ENCODE results near the gene PRELID2.
"Not testable (repeated sequence)": the region's sequence is repeated elsewhere in the genome, so short reads cannot be mapped to it uniquely, and the experiment has no call there.

Gene PRELID2

DNA sequence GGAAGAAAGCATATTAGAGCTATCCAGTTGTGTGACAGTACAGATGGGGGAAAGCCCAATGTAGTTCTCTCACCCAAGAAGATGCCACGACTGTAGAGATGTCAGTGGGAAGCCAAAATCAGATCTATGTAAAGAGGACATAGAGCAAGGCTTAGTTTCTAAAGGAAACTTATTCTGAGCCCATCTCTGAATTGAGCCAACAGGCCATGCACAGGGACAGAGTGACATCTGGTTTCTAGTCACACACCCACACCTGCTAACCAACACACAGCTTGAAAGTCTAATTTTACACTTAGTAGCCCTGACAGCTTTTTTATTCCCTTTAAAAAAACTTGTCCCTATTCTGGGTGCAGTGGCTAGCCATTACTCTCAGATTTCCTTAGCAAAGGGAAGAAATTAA lies 22.3 kb downstream of the PRELID2 start:
- Histone ChIP-seq H3K36me3 (ENCODE audit: control insufficient read depth, insufficient read depth, low read length) (no peaks in the 10 kb centered on the region), H3K9me3 (ENCODE audit: control insufficient read depth, low read length) (no peaks in the 10 kb centered on the region), H3K4me1 (ENCODE audit: control insufficient read depth, insufficient read depth, low read length, poor library complexity, severe bottlenecking) (no peaks in the 10 kb centered on the region), H3K27ac (ENCODE audit: low read depth, low read length, severe bottlenecking) (no peak overlapping the region), H3K4me3 (ENCODE audit: extremely low read depth, insufficient read depth, low read length, poor library complexity, severe bottlenecking) (no peak overlapping the region)
- 78 to 100% methylated on average over 1 of the region's 1 CpG for WGBS, 2 experiments (ENCODE audit: insufficient coverage in 2 of 2)

DNA sequence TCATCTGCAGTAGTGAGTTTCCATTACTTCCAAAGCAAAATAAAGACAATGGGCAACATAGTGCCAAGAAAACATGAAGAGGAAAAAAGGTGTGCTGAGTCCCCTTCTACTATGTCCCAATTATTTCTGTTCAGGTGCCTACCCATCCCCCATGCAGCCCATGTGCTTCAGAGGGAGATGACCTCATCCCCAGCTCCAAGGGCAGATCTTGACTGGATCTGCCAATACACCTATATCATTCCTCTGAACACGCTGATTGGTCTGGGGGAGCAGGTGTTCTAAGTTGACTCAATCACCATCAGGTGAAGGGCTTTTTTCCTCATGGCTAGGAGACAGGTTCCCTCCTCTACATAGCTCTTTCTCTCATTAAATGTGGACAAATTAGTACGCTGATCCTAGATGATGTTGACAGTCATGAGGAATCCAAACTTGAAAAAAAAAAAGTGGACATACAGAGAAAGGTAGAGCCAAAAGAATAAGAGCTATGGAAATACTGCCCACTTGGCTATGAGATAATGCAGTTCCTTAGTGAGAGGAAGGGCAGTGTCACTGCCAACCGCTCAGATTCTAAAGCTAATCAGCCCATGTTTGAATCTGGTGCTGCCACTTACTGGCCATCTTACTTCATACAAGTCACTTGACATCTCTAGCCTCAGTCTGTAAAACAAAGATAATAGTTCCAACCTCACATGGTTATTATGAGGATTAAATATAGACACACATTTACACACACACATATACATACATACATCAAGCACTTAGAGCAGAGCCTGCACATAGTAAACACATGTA lies 23.1 kb downstream of the PRELID2 start:
- no peak overlapping the region for H3K4me3 ChIP-seq (ENCODE audit: extremely low read depth, insufficient read depth, low read length, poor library complexity, severe bottlenecking)
- H3K36me3 ChIP-seq (ENCODE audit: control insufficient read depth, insufficient read depth, low read length): no peaks in the 10 kb centered on the region
- H3K4me1 ChIP-seq (ENCODE audit: control insufficient read depth, insufficient read depth, low read length, poor library complexity, severe bottlenecking): no peaks in the 10 kb centered on the region
- 20 to 61% methylated on average over 1 to 2 of the region's 3 CpGs for WGBS, 2 experiments (ENCODE audit: insufficient coverage in 2 of 2)
- H3K27ac ChIP-seq (ENCODE audit: low read depth, low read length, severe bottlenecking): no peak overlapping the region
- H3K9me3 ChIP-seq (ENCODE audit: control insufficient read depth, low read length): no peaks in the 10 kb centered on the region

DNA sequence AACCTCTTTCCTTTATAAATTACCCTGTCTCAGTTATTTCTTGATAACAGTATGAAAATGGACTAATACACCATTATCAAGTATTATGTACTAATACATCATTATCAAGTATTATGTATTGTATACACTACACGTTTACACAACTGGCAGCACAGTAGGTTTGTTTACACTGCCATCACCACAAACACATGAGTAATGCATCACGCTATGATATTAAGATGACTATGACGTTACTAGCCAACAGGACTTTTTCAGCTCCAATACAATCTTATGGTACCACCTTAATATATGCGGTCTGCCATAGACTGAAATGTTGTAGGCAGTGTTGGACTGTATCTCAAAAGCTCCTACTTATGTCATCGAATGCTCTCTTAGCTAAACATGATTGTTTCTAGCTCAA lies 28.2 kb downstream of the PRELID2 start:
- Histone ChIP-seq H3K36me3 (ENCODE audit: control insufficient read depth, insufficient read depth, low read length) (no peaks in the 10 kb centered on the region), H3K27ac (ENCODE audit: low read depth, low read length, severe bottlenecking) (no peak overlapping the region), H3K4me1 (ENCODE audit: control insufficient read depth, insufficient read depth, low read length, poor library complexity, severe bottlenecking) (no peaks in the 10 kb centered on the region), H3K9me3 (ENCODE audit: control insufficient read depth, low read length) (no peaks in the 10 kb centered on the region), H3K4me3 (ENCODE audit: extremely low read depth, insufficient read depth, low read length, poor library complexity, severe bottlenecking) (no peak overlapping the region)
- WGBS, 2 experiments (ENCODE audit: insufficient coverage in 2 of 2): 75 to 90% methylated on average over 1 to 5 of the region's 5 CpGs

DNA sequence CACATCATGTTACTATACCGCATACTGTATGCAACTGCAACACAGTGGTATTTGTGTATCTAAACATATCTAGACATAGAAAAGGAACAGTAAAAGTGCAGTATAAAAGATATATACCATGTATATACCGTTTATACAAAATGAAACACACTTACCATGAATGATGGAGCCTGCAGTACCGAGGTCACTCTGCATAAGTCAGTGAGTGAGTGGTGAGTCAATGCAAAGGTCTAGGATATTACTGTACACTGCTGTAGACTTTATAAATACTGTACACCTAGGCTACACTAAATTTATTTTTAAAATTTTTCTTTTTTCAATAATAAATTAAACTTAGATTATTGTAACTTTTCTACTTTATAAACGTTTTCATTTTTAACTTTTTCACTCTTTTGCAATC lies 29.3 kb downstream of the PRELID2 start:
- no peaks in the 10 kb centered on the region for H3K4me1 ChIP-seq (ENCODE audit: control insufficient read depth, insufficient read depth, low read length, poor library complexity, severe bottlenecking)
- no peak overlapping the region for H3K4me3 ChIP-seq (ENCODE audit: extremely low read depth, insufficient read depth, low read length, poor library complexity, severe bottlenecking)
- H3K27ac ChIP-seq (ENCODE audit: low read depth, low read length, severe bottlenecking): no peak overlapping the region
- no peaks in the 10 kb centered on the region for H3K36me3 ChIP-seq (ENCODE audit: control insufficient read depth, insufficient read depth, low read length)
- no peaks in the 10 kb centered on the region for H3K9me3 ChIP-seq (ENCODE audit: control insufficient read depth, low read length)
- WGBS, 2 experiments (ENCODE audit: insufficient coverage in 2 of 2): no CpG with 5 or more reads among the region's 4 CpGs

DNA sequence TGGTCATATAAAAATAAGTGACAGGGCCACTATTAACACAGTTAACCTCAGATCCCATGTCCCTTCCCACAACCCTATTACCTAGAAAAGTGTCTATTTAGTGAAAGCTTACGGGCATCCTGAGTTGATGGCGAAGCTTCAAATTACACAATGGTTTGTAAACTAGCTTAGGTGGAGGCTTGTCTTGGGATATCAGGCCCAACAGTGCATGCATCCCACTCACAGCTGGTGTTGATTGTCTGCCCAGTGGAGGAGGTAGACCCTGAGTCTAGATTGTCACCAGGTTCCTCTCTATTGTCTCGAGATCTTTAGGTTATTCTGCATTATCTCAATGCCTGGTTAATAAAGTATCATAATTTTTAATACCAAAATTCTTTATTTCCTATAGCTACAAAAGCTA lies 30.4 kb downstream of the PRELID2 start:
- no peaks in the 10 kb centered on the region for H3K9me3 ChIP-seq (ENCODE audit: control insufficient read depth, low read length)
- no peak overlapping the region for H3K27ac ChIP-seq (ENCODE audit: low read depth, low read length, severe bottlenecking)
- H3K36me3 ChIP-seq (ENCODE audit: control insufficient read depth, insufficient read depth, low read length): no peaks in the 10 kb centered on the region
- 82% methylated on average over 2 of the region's 3 CpGs; no CpG with 5 or more reads in 1 of the 2 experiments for WGBS, 2 experiments (ENCODE audit: insufficient coverage in 2 of 2)
- no peaks in the 10 kb centered on the region for H3K4me1 ChIP-seq (ENCODE audit: control insufficient read depth, insufficient read depth, low read length, poor library complexity, severe bottlenecking)
- no peak overlapping the region for H3K4me3 ChIP-seq (ENCODE audit: extremely low read depth, insufficient read depth, low read length, poor library complexity, severe bottlenecking)

DNA sequence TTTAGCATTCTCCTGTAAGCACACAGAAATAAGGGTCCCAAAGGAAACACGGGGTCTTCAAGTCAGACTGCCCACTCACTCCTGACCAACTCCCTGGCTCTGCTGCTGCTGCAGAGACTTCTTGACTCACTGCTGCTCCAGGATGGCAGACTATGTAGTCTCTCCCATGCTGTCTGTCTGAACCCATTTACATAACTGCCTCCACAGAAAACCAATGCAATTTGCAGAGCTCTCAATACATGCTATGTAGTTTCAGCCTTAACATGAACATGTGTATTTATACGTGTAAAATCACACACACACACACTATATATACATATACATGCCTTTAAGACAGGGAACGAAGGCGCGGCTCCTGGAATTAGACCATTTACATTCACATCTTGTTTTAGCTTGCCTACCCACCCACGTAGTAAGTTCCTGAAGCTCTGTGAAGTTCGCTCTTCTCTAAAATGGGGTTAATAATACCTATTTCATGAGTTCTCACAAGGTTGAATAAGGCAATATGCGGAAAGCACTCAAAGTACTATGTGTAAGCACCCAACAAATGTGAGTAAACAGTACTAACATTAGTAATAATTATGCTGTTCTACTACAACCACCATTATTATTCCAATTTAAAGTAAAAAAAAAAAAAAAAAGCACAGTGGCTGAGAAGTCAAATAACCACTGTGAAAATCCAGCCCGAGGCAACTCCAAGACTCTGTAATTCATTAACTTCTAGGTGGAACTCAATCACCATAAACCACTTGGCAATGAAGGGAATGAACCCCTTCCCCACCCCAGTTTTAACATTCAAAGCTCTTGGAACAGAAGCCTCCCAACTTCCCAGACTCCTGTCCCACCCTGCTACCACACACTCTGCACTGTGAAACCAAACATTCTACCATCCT lies 31.8 kb downstream of the PRELID2 start:
- WGBS, 2 experiments (ENCODE audit: insufficient coverage in 2 of 2): 93% methylated on average over 6 of the region's 9 CpGs
- no peak overlapping the region for H3K4me3 ChIP-seq (ENCODE audit: extremely low read depth, insufficient read depth, low read length, poor library complexity, severe bottlenecking)

DNA sequence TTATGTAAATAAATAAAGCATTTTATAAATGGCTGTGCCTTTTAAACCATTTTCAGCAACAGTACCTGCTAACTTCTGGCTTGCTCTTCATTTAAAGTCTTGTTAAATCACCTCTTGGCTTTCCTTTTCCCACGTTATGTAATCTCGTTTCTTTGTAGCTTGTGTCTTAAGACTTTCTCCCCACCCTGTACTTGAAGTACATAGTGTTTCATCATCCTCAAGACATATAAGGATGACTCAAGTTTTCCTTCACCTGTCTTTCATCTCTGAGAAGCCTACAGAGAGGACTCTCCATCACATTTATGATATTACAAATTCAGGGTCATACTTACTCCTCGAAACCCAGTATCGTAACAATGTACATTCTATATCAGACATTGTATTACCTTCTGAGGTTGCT lies 33.9 kb downstream of the PRELID2 start:
- Histone ChIP-seq H3K4me1 (ENCODE audit: control insufficient read depth, insufficient read depth, low read length, poor library complexity, severe bottlenecking) (peaks cover 9% of the 10 kb centered on the region), H3K36me3 (ENCODE audit: control insufficient read depth, insufficient read depth, low read length) (no peaks in the 10 kb centered on the region), H3K4me3 (ENCODE audit: extremely low read depth, insufficient read depth, low read length, poor library complexity, severe bottlenecking) (no peak overlapping the region), H3K9me3 (ENCODE audit: control insufficient read depth, low read length) (no peaks in the 10 kb centered on the region), H3K27ac (ENCODE audit: low read depth, low read length, severe bottlenecking) (no peak overlapping the region)
- 94 to 100% methylated on average over 2 of the region's 4 CpGs for WGBS, 2 experiments (ENCODE audit: insufficient coverage in 2 of 2)

More for the DNA sequence above, 31.8 kb downstream of the PRELID2 start:
- no peaks in the 10 kb centered on the region for H3K4me1 ChIP-seq (ENCODE audit: control insufficient read depth, insufficient read depth, low read length, poor library complexity, severe bottlenecking)
- no peak overlapping the region for H3K27ac ChIP-seq (ENCODE audit: low read depth, low read length, severe bottlenecking)
- no peaks in the 10 kb centered on the region for H3K36me3 ChIP-seq (ENCODE audit: control insufficient read depth, insufficient read depth, low read length)
- no peaks in the 10 kb centered on the region for H3K9me3 ChIP-seq (ENCODE audit: control insufficient read depth, low read length)

DNA sequence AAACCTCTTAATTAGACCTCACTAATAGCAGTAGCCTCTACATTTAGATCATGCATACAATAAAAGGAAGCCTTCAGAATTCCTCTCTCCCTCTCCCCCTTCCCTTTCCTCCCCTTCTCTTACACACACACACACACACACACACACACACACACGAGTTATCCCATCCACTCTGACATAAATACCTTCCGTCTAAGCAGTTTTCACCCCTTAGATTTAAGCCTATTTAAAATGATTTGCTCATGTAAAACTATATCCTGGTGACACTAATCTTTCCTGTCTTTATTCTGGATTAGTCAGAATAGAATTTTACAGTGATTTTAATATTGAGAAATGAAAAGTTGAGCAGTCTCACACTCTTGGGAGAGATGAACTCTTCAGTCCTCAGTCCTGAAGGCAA lies 35.0 kb downstream of the PRELID2 start:
- H3K36me3 ChIP-seq (ENCODE audit: control insufficient read depth, insufficient read depth, low read length): no peaks in the 10 kb centered on the region
- H3K4me3 ChIP-seq (ENCODE audit: extremely low read depth, insufficient read depth, low read length, poor library complexity, severe bottlenecking): no peak overlapping the region
- H3K4me1 ChIP-seq (ENCODE audit: control insufficient read depth, insufficient read depth, low read length, poor library complexity, severe bottlenecking): peaks cover 9% of the 10 kb centered on the region
- no peaks in the 10 kb centered on the region for H3K9me3 ChIP-seq (ENCODE audit: control insufficient read depth, low read length)
- H3K27ac ChIP-seq (ENCODE audit: low read depth, low read length, severe bottlenecking): no peak overlapping the region
- 80% methylated on average over 1 of the region's 2 CpGs; no CpG with 5 or more reads in 1 of the 2 experiments for WGBS, 2 experiments (ENCODE audit: insufficient coverage in 2 of 2)

DNA sequence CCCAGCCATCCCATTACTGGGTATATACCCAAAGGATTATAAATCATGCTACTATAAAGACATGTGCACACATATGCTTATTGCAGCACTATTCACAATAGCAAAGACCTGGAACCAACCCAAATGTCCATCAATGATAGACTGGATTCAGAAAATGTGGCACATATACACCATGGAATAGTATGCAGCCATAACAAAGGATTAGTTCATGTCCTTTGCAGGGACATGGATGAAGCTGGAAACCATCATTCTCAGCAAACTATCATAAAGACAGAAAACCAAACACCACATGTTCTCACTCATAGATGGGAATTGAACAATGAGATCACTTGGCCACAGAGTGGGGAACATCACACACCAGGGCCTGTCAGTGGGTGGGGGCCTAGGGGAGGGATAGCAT lies 36.6 kb downstream of the PRELID2 start:
- not testable (repeated sequence) for H3K9me3 ChIP-seq (ENCODE audit: control insufficient read depth, low read length); H3K27ac ChIP-seq (ENCODE audit: low read depth, low read length, severe bottlenecking); H3K4me3 ChIP-seq (ENCODE audit: extremely low read depth, insufficient read depth, low read length, poor library complexity, severe bottlenecking); H3K4me1 ChIP-seq (ENCODE audit: control insufficient read depth, insufficient read depth, low read length, poor library complexity, severe bottlenecking); H3K36me3 ChIP-seq (ENCODE audit: control insufficient read depth, insufficient read depth, low read length)

DNA sequence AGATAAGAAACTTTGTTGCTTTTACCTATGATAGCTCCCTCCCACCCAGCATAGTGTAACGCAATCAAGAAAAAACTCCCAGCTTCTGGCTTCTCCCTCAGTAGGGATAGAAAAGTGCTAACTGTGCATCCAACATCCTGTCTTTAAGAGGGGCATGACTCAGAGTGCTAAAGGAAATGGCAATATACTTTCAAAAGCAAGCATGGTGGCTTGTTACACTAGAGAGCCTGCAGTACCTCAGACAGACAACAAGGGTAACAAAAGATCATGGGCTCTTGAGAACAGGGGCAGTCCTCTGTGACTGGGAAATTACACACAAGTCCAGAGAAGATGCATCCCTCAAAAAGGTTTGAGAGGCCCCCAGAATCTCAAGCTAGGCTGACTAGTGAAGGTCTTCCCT lies 37.8 kb downstream of the PRELID2 start:
- no peak overlapping the region for H3K4me3 ChIP-seq (ENCODE audit: extremely low read depth, insufficient read depth, low read length, poor library complexity, severe bottlenecking)
- H3K9me3 ChIP-seq (ENCODE audit: control insufficient read depth, low read length): no peaks in the 10 kb centered on the region
- H3K4me1 ChIP-seq (ENCODE audit: control insufficient read depth, insufficient read depth, low read length, poor library complexity, severe bottlenecking): peaks cover 9% of the 10 kb centered on the region
- no peak overlapping the region for H3K27ac ChIP-seq (ENCODE audit: low read depth, low read length, severe bottlenecking)
- no peaks in the 10 kb centered on the region for H3K36me3 ChIP-seq (ENCODE audit: control insufficient read depth, insufficient read depth, low read length)
- WGBS, 2 experiments (ENCODE audit: insufficient coverage in 2 of 2): no CpG with 5 or more reads among the region's 1 CpG

DNA sequence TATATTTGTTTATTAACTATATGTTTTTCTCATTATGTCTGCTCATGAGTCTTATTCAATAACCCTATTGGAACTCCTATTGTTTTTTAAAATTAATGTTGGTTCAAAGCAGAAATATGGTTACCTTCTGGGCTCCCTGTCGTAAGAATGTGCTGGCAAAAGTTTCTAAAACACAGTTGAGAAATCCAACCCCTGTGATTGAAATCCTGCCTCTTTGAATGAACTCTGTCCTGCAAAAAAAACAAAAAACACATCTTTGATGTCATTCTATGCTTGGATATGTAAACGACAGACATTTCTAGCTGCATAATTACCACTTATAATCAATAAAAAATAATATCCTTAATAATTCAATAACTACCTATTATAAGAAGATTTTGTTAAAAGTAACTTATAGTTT lies 38.8 kb downstream of the PRELID2 start:
- H3K9me3 ChIP-seq (ENCODE audit: control insufficient read depth, low read length): no peaks in the 10 kb centered on the region
- WGBS, 2 experiments (ENCODE audit: insufficient coverage in 2 of 2): 83 to 90% methylated on average over 1 of the region's 2 CpGs
- H3K4me3 ChIP-seq (ENCODE audit: extremely low read depth, insufficient read depth, low read length, poor library complexity, severe bottlenecking): no peak overlapping the region
- H3K4me1 ChIP-seq (ENCODE audit: control insufficient read depth, insufficient read depth, low read length, poor library complexity, severe bottlenecking): peaks cover 9% of the 10 kb centered on the region
- no peak overlapping the region for H3K27ac ChIP-seq (ENCODE audit: low read depth, low read length, severe bottlenecking)
- H3K36me3 ChIP-seq (ENCODE audit: control insufficient read depth, insufficient read depth, low read length): no peaks in the 10 kb centered on the region

All from mesodermal cell (in vitro differentiated cells).